BLaER1 (cell line): ENCODE results near the gene PAH.

Experiments
- H3K27ac ChIP-seq: shearing (Covaris generic); formaldehyde crosslinking; 2 replicates; pipeline ENCODE4 v1.8.1; 2022
- H3K27me3 ChIP-seq: shearing (Covaris generic); formaldehyde crosslinking; 2 replicates; pipeline ENCODE4 v1.8.1; 2022
- H3K36me3 ChIP-seq: shearing (Covaris generic); formaldehyde crosslinking; 2 replicates; pipeline ENCODE4 v1.8.1; 2022
- H3K4me1 ChIP-seq: shearing (Covaris generic); formaldehyde crosslinking; 2 replicates; pipeline ENCODE4 v1.8.1; 2022
- H3K4me2 ChIP-seq: shearing (Covaris generic); formaldehyde crosslinking; 2 replicates; pipeline ENCODE4 v1.8.1; 2022
- H3K4me3 ChIP-seq: shearing (Covaris generic); formaldehyde crosslinking; 2 replicates; pipeline ENCODE4 v1.8.1; 2022
- H3K9ac ChIP-seq: shearing (Covaris generic); formaldehyde crosslinking; 2 replicates; pipeline ENCODE4 v1.8.1; 2022
- H3K9me3 ChIP-seq: shearing (Covaris generic); formaldehyde crosslinking; 2 replicates; pipeline ENCODE4 v1.8.1; 2022
- H4K20me1 ChIP-seq: shearing (Covaris generic); formaldehyde crosslinking; 2 replicates; pipeline ENCODE4 v1.8.1; 2022
- Cebpa-rat ChIP-seq: shearing (Covaris generic); IDR thresholded peaks from 2 replicates; pipeline ENCODE4 v1.8.1; 2022

The PAH gene

GRCh38 chr12:102917026-102917787 lies at the start of gene PAH:
Gene PAH (minus strand): TSS chr12:102917244. CDS start chr12:102917130, 114 bp downstream.
- Histone ChIP-seq H4K20me1 (no peaks in the 10 kb centered on the region), H3K27me3 (no peaks in the 10 kb centered on the region), H3K4me1 (no peaks in the 10 kb centered on the region), H3K4me3 (no peak within 1 kb of the TSS), H3K36me3 (no peaks in the 10 kb centered on the region), H3K9me3 (no peaks in the 10 kb centered on the region), H3K4me2 (no peak within 1 kb of the TSS), H3K9ac (no peak within 1 kb of the TSS), H3K27ac (no peak within 1 kb of the TSS)
- TF ChIP-seq Cebpa-rat: no peak

- Histone ChIP-seq H3K27ac (no peak overlapping the region), H3K4me1 (no peaks in the 10 kb centered on the region), H3K4me3 (no peak overlapping the region), H3K4me2 (no peak overlapping the region), H3K27me3 (peaks cover 42% of the 10 kb centered on the region), H4K20me1 (no peaks in the 10 kb centered on the region), H3K9me3 (peaks cover 22% of the 10 kb centered on the region), H3K36me3 (no peaks in the 10 kb centered on the region), H3K9ac (no peak overlapping the region)
- TF ChIP-seq Cebpa-rat: no peak
Observed at GRCh38 chr12:102966200-102966863, 49.3 kb upstream of the PAH start.

GRCh38 chr12:102965281-102966155 lies 48.5 kb upstream of the PAH start:
- H3K27me3 ChIP-seq: peaks cover 50% of the 10 kb centered on the region
- no peak overlapping the region for H3K9ac ChIP-seq

GRCh38 chr12:102964872-102965271 lies 47.8 kb upstream of the PAH start:
- H3K4me2 ChIP-seq: no peak overlapping the region
- H3K27me3 ChIP-seq: peaks cover 56% of the 10 kb centered on the region
- H3K4me3 ChIP-seq: no peak overlapping the region

More at GRCh38 chr12:102965281-102966155, 48.5 kb upstream of the PAH start:
- no peak overlapping the region for H3K4me2 ChIP-seq
- H3K27ac ChIP-seq: no peak overlapping the region
- H3K9me3 ChIP-seq: peaks cover 22% of the 10 kb centered on the region
- no peaks in the 10 kb centered on the region for H4K20me1 ChIP-seq
- H3K4me1 ChIP-seq: no peaks in the 10 kb centered on the region
- no peaks in the 10 kb centered on the region for H3K36me3 ChIP-seq
- H3K4me3 ChIP-seq: no peak overlapping the region
- TF ChIP-seq Cebpa-rat: no peak

GRCh38 chr12:102963796-102964195 lies 46.8 kb upstream of the PAH start:
- Histone ChIP-seq H3K27me3 (peaks cover 67% of the 10 kb centered on the region), H3K4me3 (no peak overlapping the region), H3K27ac (no peak overlapping the region), H3K9ac (no peak overlapping the region), H4K20me1 (peaks cover 12% of the 10 kb centered on the region), H3K9me3 (peaks cover 22% of the 10 kb centered on the region), H3K4me2 (no peak overlapping the region), H3K4me1 (0 out of 2 replicates have a peak, but pooled peaks cover under 1% of the 10 kb centered on the region), H3K36me3 (no peaks in the 10 kb centered on the region)
- TF ChIP-seq Cebpa-rat: no peak

More at GRCh38 chr12:102964872-102965271, 47.8 kb upstream of the PAH start:
- Histone ChIP-seq H3K4me1 (no peaks in the 10 kb centered on the region), H3K9ac (no peak overlapping the region), H4K20me1 (peaks cover 3% of the 10 kb centered on the region; the same call in 1 of the 2 replicates), H3K27ac (no peak overlapping the region), H3K9me3 (peaks cover 22% of the 10 kb centered on the region), H3K36me3 (no peaks in the 10 kb centered on the region)
- no peak for TF ChIP-seq Cebpa-rat

GRCh38 chr12:102962986-102963385 lies 45.9 kb upstream of the PAH start:
- Histone ChIP-seq H3K4me3 (no peak overlapping the region), H3K36me3 (no peaks in the 10 kb centered on the region), H3K27me3 (peaks cover 75% of the 10 kb centered on the region), H3K9ac (no peak overlapping the region), H3K4me1 (0 out of 2 replicates have a peak, but pooled peaks cover 5% of the 10 kb centered on the region), H3K9me3 (peaks cover 22% of the 10 kb centered on the region), H4K20me1 (peaks cover 16% of the 10 kb centered on the region), H3K27ac (no peak overlapping the region), H3K4me2 (no peak overlapping the region)
- TF ChIP-seq Cebpa-rat: no peak

GRCh38 chr12:102962532-102962931 lies 45.5 kb upstream of the PAH start:
- Histone ChIP-seq H3K9me3 (peaks cover 22% of the 10 kb centered on the region), H3K36me3 (no peaks in the 10 kb centered on the region), H3K9ac (no peak overlapping the region), H3K27ac (no peak overlapping the region), H3K4me2 (no peak overlapping the region), H3K27me3 (peaks cover 80% of the 10 kb centered on the region), H3K4me3 (no peak overlapping the region), H3K4me1 (0 out of 2 replicates have a peak, but pooled peaks cover 5% of the 10 kb centered on the region), H4K20me1 (peaks cover 16% of the 10 kb centered on the region)
- no peak for TF ChIP-seq Cebpa-rat

GRCh38 chr12:102961466-102961855 lies 44.4 kb upstream of the PAH start:
- peaks cover 89% of the 10 kb centered on the region for H3K27me3 ChIP-seq
- H3K9ac ChIP-seq: no peak overlapping the region
- no peak for TF ChIP-seq Cebpa-rat
- peaks cover 16% of the 10 kb centered on the region for H4K20me1 ChIP-seq
- no peak overlapping the region for H3K4me2 ChIP-seq
- H3K36me3 ChIP-seq: no peaks in the 10 kb centered on the region
- H3K4me1 ChIP-seq: peaks cover 10% of the 10 kb centered on the region
- H3K4me3 ChIP-seq: no peak overlapping the region
- no peak overlapping the region for H3K27ac ChIP-seq
- H3K9me3 ChIP-seq: peaks cover 22% of the 10 kb centered on the region

- no peaks in the 10 kb centered on the region for H3K36me3 ChIP-seq
- H3K27me3 ChIP-seq: peaks cover 94% of the 10 kb centered on the region
- peaks cover 16% of the 10 kb centered on the region for H4K20me1 ChIP-seq
- H3K27ac ChIP-seq: no peak overlapping the region
- TF ChIP-seq Cebpa-rat: no peak
- no peak overlapping the region for H3K4me2 ChIP-seq
- no peak overlapping the region for H3K9ac ChIP-seq
- no peak overlapping the region for H3K4me3 ChIP-seq
- peaks cover 22% of the 10 kb centered on the region for H3K9me3 ChIP-seq
- peaks cover 10% of the 10 kb centered on the region for H3K4me1 ChIP-seq
Observed at GRCh38 chr12:102960766-102961465, 43.9 kb upstream of the PAH start.
